HG03521 (cell line): ENCODE data around the gene SYS1.

Source experiments
- ATAC-seq: cut with Tn5 transposase; IDR thresholded peaks from one replicate; pipeline ENCODE4 v1.9.1; 2021; ENCODE audit warnings: mild to moderate bottlenecking, moderate library complexity; ENCODE audit not compliant: unreplicated experiment

SYS1 gene

DNA sequence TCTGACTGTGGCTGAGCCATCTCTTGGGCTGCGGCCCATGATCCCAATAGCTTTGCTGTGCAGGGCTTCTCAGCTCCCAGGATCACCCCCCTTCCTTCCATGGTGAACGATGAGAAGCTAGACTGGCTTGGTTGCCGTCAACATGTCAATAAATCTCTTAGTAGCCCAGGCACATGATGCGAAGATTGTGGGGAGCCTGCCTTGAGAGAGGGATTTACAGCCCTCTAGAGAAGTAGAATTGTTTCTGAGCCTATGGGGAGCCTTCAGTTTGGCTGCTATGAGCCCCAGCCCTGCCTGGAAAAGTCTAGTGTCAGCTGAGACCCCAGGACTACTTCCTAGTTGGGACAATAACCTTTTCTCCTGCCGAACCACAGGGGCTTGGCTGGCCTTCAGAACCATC is 49.7 kb downstream of the SYS1 start:
- ATAC-seq: no peak

DNA sequence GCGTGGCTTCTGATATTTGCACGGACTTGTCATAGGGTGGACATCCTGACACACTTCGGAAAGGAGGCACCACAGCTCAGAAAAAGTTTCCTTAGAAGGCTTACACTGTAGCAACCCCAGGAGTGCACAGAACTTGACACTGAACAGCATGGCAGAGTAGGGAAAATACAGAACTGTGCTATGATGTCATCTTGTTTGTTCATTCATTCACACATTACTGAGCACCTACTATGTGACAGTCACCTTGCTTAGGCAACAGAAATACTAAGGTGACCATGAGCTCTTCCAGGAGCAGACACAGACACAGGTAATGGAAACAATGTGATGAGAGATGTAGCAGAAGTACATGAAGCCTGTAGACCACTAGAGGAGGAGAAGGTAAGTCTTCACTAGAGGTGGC is 50.5 kb downstream of the SYS1 start:
- no peak for ATAC-seq

DNA sequence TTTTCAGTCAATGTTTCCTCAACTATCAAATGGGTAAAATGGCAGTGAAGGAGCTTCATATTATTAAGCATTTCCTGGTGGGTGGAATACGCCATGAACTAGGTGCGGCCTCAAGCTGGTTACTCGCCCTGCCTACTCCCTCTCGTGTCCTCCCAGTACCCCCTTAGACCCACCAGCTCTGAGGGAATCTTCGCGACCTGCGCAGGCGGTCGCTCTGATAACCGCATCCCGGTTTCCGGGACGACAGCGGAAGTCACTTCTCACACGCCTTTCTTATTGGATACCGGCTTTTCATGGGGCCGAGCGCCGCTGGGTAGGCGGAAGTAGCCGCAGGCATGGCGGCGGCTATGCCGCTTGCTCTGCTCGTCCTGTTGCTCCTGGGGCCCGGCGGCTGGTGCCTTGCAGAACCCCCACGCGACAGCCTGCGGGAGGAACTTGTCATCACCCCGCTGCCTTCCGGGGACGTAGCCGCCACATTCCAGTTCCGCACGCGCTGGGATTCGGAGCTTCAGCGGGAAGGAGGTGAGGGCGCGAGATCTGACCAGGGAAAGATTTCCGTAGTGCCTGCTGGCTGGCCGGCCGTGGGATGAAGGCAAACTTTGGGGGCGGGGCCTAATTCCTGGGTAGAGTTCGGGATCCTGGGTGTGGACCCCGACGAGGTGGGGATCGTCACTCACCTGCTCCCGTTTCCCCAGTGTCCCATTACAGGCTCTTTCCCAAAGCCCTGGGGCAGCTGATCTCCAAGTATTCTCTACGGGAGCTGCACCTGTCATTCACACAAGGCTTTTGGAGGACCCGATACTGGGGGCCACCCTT is 53.1 kb downstream of the SYS1 start, which contains the start of gene PIGT:
Gene PIGT, plus strand, starts transcription at position 320 of the 816 bp plus-strand sequence. Its CDS starts 16 bp downstream, at position 336.
- ATAC-seq: peak; percentile 76

DNA sequence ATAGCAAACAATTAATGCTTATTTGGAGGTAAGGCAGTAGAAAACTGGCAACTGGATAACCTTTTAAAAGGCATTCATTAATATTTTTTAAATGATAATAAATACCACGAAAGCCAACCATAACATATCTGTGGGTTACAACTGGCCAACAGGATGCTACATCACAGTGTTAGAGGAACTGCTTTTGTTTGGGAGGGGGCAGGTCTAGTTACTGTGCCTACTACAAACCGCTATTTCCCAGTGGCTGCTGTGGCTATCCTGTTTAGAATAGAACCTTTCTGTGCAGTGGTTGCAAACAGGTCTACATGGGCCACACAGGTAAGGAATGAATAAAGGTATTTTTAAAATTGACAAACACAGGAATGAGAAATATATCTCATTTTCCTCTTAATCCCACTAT is 54.0 kb downstream of the SYS1 start:
- no peak for ATAC-seq
